Colon (tissue), 2 donors: ENCODE measurements around the gene KLB.

Experiments used
- FAIRE-seq: peaks from 2 replicates; lab custom pipeline; 2012; peaks lifted over from hg19 to GRCh38; lab: Jason Lieb, UNC
- donor health status: control.
- donor health status: control.

Gene KLB

GRCh38 chr4:39464886-39465501, 58.3 kb downstream of the KLB start:
- no peak for FAIRE-seq

- FAIRE-seq = no peak
Observed at GRCh38 chr4:39466747-39467146, 60.0 kb downstream of the KLB start.

- no peak for FAIRE-seq
Observed at GRCh38 chr4:39467464-39467863, 60.7 kb downstream of the KLB start.

- FAIRE-seq = peak; percentile 86
Observed at GRCh38 chr4:39469429-39470077, 62.8 kb downstream of the KLB start.

- FAIRE-seq = no peak
Observed at GRCh38 chr4:39470402-39470801, 63.7 kb downstream of the KLB start.

GRCh38 chr4:39472396-39472795, 65.7 kb downstream of the KLB start:
- no peak for FAIRE-seq

GRCh38 chr4:39476187-39476895, 69.6 kb downstream of the KLB start:
- FAIRE-seq = no peak

GRCh38 chr4:39480251-39480650, 73.5 kb downstream of the KLB start:
- FAIRE-seq = no peak

- no peak for FAIRE-seq
Observed at GRCh38 chr4:39480902-39481695, 74.4 kb downstream of the KLB start.

- no peak for FAIRE-seq
Observed at GRCh38 chr4:39484582-39485272, 78.0 kb downstream of the KLB start.

GRCh38 chr4:39486221-39486804, 79.6 kb downstream of the KLB start:
- no peak for FAIRE-seq

GRCh38 chr4:39490322-39490721, 83.6 kb downstream of the KLB start:
- no peak for FAIRE-seq

- no peak for FAIRE-seq
Observed at GRCh38 chr4:39494354-39494753, 87.6 kb downstream of the KLB start.

- FAIRE-seq = no peak
Observed at GRCh38 chr4:39495446-39496213, 88.9 kb downstream of the KLB start.

- FAIRE-seq = no peak
Observed at GRCh38 chr4:39497909-39498726, 91.4 kb downstream of the KLB start.

- no peak for FAIRE-seq
Observed at GRCh38 chr4:39498727-39499020, 91.9 kb downstream of the KLB start.
